Transverse colon (tissue), 4 donors: Measurements from ENCODE around the gene KRT78. TPM values are rescaled to one million over a fixed set of nuclear protein-coding genes. Genes with fewer than 3 reads are reported as not detected.

Experiments used
- DNase-seq: peaks from one replicate; pipeline ENCODE4 v3.0.0-alpha.2; 2019
- H3K27ac ChIP-seq, 4 donors: fragments of 200-600 bp; sonication (generic); 2 replicates each; pipeline ENCODE4 v1.5.1; 2016 to 2018; ENCODE audit warnings: inconsistent platforms in 4 of 4
- H3K27me3 ChIP-seq: fragments of 200-600 bp; sonication (generic); 2 replicates; pipeline ENCODE4 v1.5.1; 2017; ENCODE audit warnings: inconsistent platforms
- H3K36me3 ChIP-seq, 4 donors: fragments of 200-600 bp; sonication (generic); 2 replicates each; pipeline ENCODE4 v1.5.1; 2017 to 2019; ENCODE audit warnings: inconsistent platforms in 4 of 4
- H3K4me1 ChIP-seq, 4 donors: fragments of 200-600 bp; sonication (generic); 2 replicates each; pipeline ENCODE4 v1.5.1; 2017 to 2020; ENCODE audit warnings: inconsistent platforms in 4 of 4
- H3K4me3 ChIP-seq, 4 donors: fragments of 200-600 bp; sonication (generic); 1 replicate in 1 of 4; 2 replicates in 3 of 4; pipeline versions ENCODE4 v1.5.1 to v1.6.1; 2017 to 2019; ENCODE audit warnings: inconsistent platforms in 4 of 4
- H3K9me3 ChIP-seq, 2 donors: fragments of 200-600 bp; sonication (generic); 2 replicates each; pipeline ENCODE4 v1.5.1; 2017 to 2019; ENCODE audit warnings: inconsistent platforms in 2 of 2
- EP300 ChIP-seq: sonication (generic); formaldehyde crosslinking; IDR thresholded peaks from one replicate; pipeline ENCODE4 v1.6.1; 2017; ENCODE audit warnings: antibody characterized with exemption, low read depth
- POLR2A ChIP-seq: fragments of 450-650 bp; IDR thresholded peaks from one replicate; pipeline ENCODE4 v1.6.1; 2016; ENCODE audit warnings: antibody characterized with exemption, mild to moderate bottlenecking, moderate library complexity
- POLR2AphosphoS5 ChIP-seq, 3 donors: sonication (generic); formaldehyde crosslinking; IDR thresholded peaks; one replicate each; pipeline ENCODE4 v1.6.1; 2016; ENCODE audit warnings: antibody characterized with exemption in 3 of 3
- WGBS, 2 donors: methylation state at CpG; one replicate each; pipeline ENCODE4 v1.1.5; 2018; ENCODE audit warnings: low coverage in 1 of 2; 5-methylcytosine and 5-hydroxymethylcytosine counted together
- in situ Hi-C, 4 donors: fragments of 200-750 bp; cut with MboI; loops; one replicate each; pipeline versions ENCODE4 v1.15.0 to v1.15.1; 2017; ENCODE audit warnings: low sequenced_read_pairs in 3 of 4, low pct_ligation_motif_present in 1 of 4, low pct_unique_long_range_greater_than_20kb in 1 of 4
- intact Hi-C: fragments of 100-400 bp; cut with DNase I; formaldehyde crosslinking; loops from one replicate; pipeline ENCODE4 v1.15.1; 2023; ENCODE audit warnings: low total_unique reads
- total RNA-seq, 4 donors: library from RNA; depleted of rRNA; stranded (reverse); fragments of >200 nt; gene quantifications; one replicate each; pipeline ENCODE4 v1.1.0, GENCODE V29; 2016
- TF ChIP-seq, protein P1 (sequence below), 5 experiments: fragments of 200-600 bp in 3 of 5; fragments of 450-650 bp in 2 of 5; sonication (generic) in 3 of 5; IDR thresholded peaks; 1 replicate in 2 of 5; 2 replicates in 3 of 5; pipeline ENCODE4 v1.5.1; 2016 to 2017; ENCODE audit warnings: antibody characterized with exemption in 5 of 5, inconsistent platforms in 3 of 5, mild to moderate bottlenecking in 2 of 5, moderate library complexity in 1 of 5

The KRT78 gene
- total RNA-seq, 4 donors from 2014 or later: not detected

DNA sequence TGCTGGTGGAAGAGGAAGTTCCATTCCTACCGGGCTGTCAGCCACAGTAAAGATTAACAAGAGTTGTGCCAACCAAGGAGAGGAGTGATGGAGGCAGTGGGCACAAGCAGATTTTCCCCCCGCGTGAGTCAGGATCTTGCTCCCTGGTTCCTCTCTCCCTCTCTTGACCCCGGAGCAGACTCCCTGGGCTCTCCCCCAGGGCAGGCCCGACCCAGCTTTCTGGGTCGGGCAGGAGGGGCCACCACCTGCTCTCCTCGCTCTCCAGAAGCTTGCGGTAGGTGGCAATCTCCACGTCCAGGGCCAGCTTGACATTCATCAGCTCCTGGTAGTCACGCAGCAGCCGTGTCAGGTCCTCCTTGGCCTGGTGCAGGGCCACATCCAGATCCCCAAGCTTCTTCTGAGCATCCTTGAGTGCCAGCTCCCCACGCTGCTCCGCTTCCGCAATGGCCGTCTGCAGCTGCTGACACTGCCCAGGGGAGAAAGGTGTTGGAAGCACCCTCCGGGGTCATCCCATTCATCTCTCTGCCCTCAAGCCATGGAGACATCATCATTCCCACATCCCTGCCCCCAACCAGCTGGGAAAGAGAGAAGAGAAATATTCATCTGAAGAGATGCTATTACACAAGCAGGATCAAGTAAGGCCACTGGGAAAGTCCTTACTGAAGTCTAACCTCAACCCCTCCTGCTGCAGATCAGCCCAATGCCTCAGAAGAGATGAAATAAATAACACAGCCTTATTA is 25.9 kb downstream of the KRT78 start:
- Histone ChIP-seq H3K9me3 (no peaks in the 10 kb centered on the region), H3K36me3 (no peaks in the 10 kb centered on the region), H3K27me3 (peaks cover 7% of the 10 kb centered on the region), H3K4me1 (no peaks in the 10 kb centered on the region), H3K4me3 (no peak overlapping the region), H3K27ac (no peak overlapping the region)
- no peak for TF ChIP-seq POLR2A
- TF ChIP-seq, protein P1, sequence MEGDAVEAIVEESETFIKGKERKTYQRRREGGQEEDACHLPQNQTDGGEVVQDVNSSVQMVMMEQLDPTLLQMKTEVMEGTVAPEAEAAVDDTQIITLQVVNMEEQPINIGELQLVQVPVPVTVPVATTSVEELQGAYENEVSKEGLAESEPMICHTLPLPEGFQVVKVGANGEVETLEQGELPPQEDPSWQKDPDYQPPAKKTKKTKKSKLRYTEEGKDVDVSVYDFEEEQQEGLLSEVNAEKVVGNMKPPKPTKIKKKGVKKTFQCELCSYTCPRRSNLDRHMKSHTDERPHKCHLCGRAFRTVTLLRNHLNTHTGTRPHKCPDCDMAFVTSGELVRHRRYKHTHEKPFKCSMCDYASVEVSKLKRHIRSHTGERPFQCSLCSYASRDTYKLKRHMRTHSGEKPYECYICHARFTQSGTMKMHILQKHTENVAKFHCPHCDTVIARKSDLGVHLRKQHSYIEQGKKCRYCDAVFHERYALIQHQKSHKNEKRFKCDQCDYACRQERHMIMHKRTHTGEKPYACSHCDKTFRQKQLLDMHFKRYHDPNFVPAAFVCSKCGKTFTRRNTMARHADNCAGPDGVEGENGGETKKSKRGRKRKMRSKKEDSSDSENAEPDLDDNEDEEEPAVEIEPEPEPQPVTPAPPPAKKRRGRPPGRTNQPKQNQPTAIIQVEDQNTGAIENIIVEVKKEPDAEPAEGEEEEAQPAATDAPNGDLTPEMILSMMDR (IDR thresholded peaks at IDR 0.05): no peak
- intact Hi-C loops: no loop called here
- 67% methylated on average over 16 of the region's 16 CpGs; no CpG with 5 or more reads in 1 of the 2 donors for WGBS, 2 donors
- in situ Hi-C loops: no loop called here
- DNase-seq: no peak

GRCh38 chr12:52821826-52822660 is 26.8 kb downstream of the KRT78 start:
- no peaks in the 10 kb centered on the region for H3K36me3 ChIP-seq
- peak; percentile 34 for DNase-seq
- no peak overlapping the region for H3K27ac ChIP-seq
- WGBS, 2 donors: 14 to 75% methylated on average over 1 to 10 of the region's 10 CpGs
- intact Hi-C loops (no loop called here), in situ Hi-C loops (no loop called here)
- H3K4me3 ChIP-seq: no peak overlapping the region
- no peaks in the 10 kb centered on the region for H3K9me3 ChIP-seq
- no peaks in the 10 kb centered on the region for H3K4me1 ChIP-seq
- TF ChIP-seq POLR2A (no peak), EP300 (no peak), POLR2AphosphoS5 (IDR thresholded peaks at IDR 0.05) (no peak)
- TF ChIP-seq, protein P1 (IDR thresholded peaks at IDR 0.05): no peak
- H3K27me3 ChIP-seq: peaks cover 10% of the 10 kb centered on the region

GRCh38 chr12:52821071-52821730 is 27.6 kb downstream of the KRT78 start:
- DNase-seq: no peak
- intact Hi-C loops: no loop called here
- no peak for TF ChIP-seq POLR2AphosphoS5 (IDR thresholded peaks at IDR 0.05)
- TF ChIP-seq, protein P1 (IDR thresholded peaks at IDR 0.05): no peak
- no peak for TF ChIP-seq POLR2A
- TF ChIP-seq EP300: no peak
- WGBS, 2 donors: 60 to 85% methylated on average over 1 to 4 of the region's 4 CpGs
- Histone ChIP-seq H3K27ac (no peak overlapping the region), H3K4me1 (no peaks in the 10 kb centered on the region), H3K27me3 (peaks cover 10% of the 10 kb centered on the region), H3K9me3 (no peaks in the 10 kb centered on the region), H3K36me3 (no peaks in the 10 kb centered on the region), H3K4me3 (no peak overlapping the region)
- in situ Hi-C loops: no loop called here

DNA sequence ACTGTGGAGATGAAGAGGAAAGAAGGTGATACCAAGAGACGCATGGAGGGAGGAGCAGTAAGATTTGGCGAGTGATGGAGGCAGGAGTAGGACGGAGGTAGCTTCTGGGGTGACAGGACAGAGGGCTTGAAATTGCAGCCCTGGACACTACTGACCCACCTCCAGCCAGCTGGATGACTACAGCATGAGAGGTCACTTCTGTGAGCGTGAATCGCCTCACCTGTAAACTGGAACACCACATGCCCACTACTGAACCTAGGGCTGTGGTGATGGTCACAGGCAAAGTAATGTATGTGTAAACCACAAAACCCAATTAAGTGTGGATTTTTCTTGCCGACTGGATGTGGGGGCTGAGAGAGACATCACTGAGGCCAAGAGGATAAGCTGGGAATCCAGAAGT is 28.3 kb downstream of the KRT78 start:
- no peaks in the 10 kb centered on the region for H3K36me3 ChIP-seq
- 91 to 93% methylated on average over 4 to 6 of the region's 6 CpGs for WGBS, 2 donors
- intact Hi-C loops (no loop called here), in situ Hi-C loops (no loop called here)
- no peak overlapping the region for H3K4me3 ChIP-seq
- no peaks in the 10 kb centered on the region for H3K4me1 ChIP-seq
- TF ChIP-seq EP300 (no peak), POLR2AphosphoS5 (IDR thresholded peaks at IDR 0.05) (no peak), POLR2A (no peak)
- TF ChIP-seq, protein P1 (IDR thresholded peaks at IDR 0.05): no peak
- no peaks in the 10 kb centered on the region for H3K9me3 ChIP-seq
- no peak overlapping the region for H3K27ac ChIP-seq
- DNase-seq: no peak
- H3K27me3 ChIP-seq: peaks cover 10% of the 10 kb centered on the region
